HG03457 (cell line): ENCODE measurements around the gene ZNF92.
"Not testable (repeated sequence)": the region's sequence is repeated elsewhere in the genome, so short reads cannot be mapped to it uniquely, and the experiment has no call there.

ENCODE experiments used
- ATAC-seq: cut with Tn5 transposase; IDR thresholded peaks from one replicate; pipeline ENCODE4 v1.9.1; 2021; ENCODE audit warnings: moderate number of reproducible peaks; ENCODE audit not compliant: unreplicated experiment

ZNF92 gene

DNA sequence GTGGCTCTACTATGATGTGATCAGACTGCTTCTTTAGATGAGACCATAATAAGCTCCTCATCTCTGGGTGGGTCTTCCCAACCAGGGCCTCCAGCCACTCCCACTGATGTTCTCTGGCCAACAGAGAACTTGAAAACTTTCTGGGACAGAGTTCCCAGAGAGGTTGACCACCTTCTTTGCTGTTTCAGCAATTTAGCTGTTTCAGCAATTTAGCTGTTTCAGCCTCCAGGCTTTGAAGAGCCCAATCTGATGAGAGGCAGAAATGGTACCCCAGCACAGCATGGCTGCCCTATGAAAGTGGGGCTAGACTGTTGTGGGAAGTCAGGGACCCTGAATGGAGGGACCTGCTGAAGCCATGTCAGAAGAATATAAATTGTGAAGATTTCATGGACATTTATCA lies 49.0 kb downstream of the ZNF92 start:
- ATAC-seq = no peak

DNA sequence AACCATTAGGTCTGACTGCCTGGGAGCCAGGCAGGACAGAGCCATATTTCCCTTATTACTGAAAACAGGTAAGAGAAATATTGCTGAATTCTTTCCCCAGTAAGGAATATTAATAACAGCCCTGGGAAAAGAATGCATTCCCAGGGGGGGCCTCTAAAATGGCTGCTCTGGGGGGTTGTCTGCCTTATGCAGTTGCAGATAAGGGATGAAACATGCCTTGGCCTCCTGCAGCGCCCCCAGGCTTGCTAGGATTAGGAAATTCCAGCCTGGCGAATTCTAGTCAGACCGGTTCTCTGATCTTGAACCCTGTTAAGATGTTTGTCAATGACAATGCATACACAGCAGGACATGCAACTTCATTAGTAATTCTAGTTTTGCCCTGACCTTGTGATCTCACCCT lies 49.6 kb downstream of the ZNF92 start:
- ATAC-seq = not testable (repeated sequence)

- no peak for ATAC-seq
Measured at GRCh38 chr7:65429642-65430343, 56.1 kb downstream of the ZNF92 start.

DNA sequence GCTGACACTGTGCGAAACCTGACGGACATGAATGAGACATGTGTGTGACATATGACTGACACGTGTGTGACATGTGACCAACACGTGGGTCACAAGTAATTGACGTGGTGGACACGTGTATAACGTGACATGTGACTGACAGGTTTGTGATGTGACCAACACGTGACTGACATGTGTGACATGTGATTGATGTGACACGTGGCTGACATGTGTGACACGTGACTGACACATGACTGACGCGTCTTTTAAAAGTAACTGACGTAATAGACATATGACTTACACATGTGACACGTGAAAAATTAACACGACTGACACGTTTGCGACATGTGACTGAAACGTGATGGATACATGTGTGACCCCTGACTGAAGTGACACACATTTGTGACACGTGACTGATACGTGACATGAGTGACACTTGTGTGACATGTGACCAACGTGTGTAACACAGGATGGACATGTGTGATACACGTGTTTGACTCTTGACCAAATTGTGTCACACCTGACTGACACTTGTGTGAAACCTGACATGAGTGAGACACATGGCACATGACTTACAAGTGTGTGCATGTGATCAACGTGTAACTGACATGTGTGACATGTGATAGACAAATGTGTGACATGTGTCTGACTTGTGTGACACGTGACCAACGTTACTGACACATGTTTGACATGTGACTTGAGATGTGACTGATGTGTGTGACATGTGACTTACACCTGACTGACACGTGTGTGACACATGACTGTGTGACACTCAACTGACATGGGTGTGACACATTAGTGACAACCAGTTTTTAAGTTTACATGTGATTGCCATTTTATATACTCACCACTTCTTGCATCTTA lies 56.9 kb downstream of the ZNF92 start:
- ATAC-seq = no peak

DNA sequence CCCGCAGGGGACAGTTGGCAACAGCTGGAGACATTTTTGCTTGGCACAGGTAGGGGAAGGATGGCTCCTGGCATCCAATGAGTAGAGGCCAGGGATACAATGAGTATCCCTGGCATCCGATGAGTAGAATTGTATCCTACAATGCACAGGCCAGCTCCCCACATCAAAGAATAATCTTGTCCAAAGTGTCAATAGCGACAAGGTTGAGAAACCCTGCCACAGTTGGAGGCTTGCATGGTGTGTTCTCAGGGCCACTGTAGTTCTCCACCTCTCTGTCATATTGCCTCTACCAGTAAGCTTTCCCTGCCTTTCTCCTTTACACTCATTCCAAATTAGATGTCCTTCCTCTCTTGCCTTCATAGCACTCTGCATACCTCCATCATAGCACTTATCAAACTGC lies 60.7 kb downstream of the ZNF92 start:
- ATAC-seq = no peak

GRCh38 chr7:65436163-65436562 lies 62.5 kb downstream of the ZNF92 start:
- ATAC-seq = no peak

- no peak for ATAC-seq
Measured at GRCh38 chr7:65438598-65438997, 64.9 kb downstream of the ZNF92 start.

DNA sequence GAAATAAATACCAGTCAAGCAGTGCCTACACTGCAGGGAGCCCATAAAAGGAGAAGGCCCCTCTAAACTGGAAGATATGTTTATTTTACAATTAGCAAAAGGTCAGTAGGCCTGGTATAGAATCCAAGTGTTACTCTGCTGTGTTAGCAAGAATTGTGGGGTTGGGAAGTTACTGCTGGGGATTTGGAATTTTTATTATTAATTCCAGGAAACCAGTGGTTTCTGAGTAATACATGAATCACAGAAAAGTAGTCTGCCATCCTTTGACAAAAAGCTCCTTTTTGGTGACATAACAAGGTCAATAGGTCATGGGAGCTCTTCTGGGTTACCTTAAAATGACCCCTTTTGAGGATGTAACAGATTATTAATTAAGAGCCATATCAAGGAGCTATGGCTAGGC lies 67.4 kb downstream of the ZNF92 start:
- no peak for ATAC-seq

- no peak for ATAC-seq
Measured at GRCh38 chr7:65444205-65444842, 70.7 kb downstream of the ZNF92 start.

DNA sequence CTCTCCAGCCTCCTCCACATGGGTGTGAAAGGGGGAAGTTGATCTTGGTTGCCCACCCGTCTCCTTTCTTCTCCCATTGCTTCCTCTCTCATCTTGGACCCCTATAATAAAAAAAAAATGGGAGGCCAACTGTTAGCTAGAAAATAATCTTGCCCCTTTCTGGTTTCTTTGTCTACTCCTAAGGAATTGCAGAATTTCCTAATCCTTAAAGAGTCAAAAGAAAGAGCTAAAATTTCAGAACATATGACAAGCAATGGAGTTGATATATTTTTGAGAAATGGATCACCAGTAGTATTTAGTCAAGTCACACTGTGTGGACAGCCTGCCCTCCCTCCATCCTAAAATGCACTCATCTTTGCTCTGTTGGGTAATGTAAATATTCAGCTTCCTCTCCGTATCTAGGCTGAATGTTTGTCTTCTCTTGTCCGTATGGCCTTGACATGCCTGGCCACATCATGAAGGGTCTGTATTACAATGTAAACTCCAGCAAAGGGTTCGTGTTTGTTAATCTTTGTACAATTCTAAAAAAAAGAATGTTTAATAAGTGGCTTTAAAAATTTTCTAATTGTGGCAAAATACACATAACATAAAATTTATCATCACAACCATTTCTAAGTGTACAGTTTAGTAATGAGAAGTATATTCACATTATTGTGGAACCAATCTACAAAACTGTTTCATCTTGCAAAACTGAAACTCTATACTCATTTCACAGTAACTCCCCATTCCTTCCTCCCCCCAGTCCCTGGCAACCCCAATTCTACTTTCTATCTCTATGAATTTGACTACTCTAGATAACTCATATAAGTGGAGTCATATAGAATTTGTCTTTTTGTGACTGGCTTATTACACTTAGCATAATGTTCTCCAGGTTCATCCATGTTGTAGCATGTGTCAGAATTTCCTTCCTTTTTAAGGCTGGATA lies 71.5 kb downstream of the ZNF92 start:
- no peak for ATAC-seq

GRCh38 chr7:65447041-65447440 lies 73.4 kb downstream of the ZNF92 start:
- ATAC-seq = not testable (repeated sequence)

GRCh38 chr7:65448816-65449504 lies 75.3 kb downstream of the ZNF92 start:
- no peak for ATAC-seq

- ATAC-seq = no peak
Measured at GRCh38 chr7:65449505-65449852, 75.8 kb downstream of the ZNF92 start.
